GM15510 (cell line): Measurements from ENCODE around the gene HOOK2.

Experiments used
- POLR2A ChIP-seq: IDR thresholded peaks from 3 replicates; pipeline ENCODE4 v1.6.1; 2011; ENCODE audit warnings: borderline replicate concordance; ENCODE audit not compliant: insufficient read length; ENCODE audit errors: extremely low read depth

Gene HOOK2

DNA sequence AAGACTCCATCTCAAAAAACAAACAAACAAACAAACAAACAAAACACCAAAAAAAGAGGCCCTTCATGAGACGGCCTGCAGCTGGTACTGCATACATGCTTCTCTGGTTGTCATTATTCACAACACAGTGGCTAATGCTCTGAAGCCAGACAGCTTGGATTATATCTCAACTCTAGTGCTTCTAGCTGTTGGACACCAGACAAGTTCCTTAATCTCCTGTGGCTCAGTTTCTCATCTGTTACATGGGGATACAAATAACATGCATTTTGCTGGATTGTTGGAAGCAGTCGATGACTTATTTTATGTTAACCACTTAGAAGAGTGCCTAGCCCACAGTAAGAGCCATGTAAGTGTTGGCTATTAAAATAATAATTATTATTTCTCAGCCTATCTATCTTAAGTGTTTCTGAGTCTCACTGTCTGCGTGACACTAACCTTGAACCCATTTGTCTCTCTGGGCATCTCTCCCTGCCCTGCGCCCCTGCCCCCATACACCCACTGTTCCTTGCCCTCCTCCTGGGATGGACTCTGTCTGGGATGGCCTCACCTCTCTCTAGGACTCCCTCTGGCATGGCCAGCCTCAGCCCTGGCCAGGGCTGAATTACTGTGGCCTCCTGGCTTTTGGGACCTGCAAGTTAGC is 12.8 kb upstream of the HOOK2 start:
- TF ChIP-seq POLR2A, result no peak

DNA sequence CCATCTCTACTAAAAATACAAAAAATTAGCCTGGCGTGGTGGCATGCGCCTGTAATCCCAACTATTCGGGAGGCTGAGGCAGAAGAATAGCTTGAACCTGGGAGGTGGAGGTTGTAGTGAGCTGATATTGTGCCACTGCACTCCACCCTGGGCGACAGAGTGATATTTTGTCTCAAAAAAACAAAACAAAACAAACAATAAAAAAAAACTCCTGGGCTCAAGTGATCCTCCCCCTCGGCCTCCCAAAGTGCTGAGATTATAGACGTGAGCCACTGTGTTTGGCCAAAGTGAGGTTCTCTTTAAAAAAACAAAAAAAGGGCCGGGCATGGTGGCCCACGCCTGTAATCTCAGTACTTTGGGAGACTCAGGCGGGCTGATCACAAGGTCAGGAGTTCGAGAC is 12.1 kb upstream of the HOOK2 start:
- TF ChIP-seq POLR2A, result no peak

DNA sequence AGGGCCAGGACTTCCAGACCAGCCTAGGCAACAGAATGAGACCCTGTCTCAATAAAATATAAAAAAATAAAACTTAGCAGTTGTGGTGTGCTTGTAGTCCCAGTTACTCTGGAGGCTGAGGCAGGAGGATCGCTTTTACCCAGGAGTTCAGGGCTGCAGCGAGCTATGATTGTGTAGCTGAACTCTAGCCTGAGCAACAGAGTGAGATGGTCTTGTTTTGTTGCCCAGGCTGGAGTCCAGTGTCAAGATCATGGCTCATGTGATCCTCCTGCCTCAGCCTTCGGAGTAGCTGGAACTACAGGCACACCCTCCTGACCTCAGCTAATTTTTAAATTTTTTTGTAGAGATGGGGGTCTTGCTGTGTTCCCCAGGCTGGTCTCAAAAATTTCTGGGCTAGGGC is 11.6 kb upstream of the HOOK2 start:
- no peak for TF ChIP-seq POLR2A

GRCh38 chr19:12786141-12786870 is 11.0 kb upstream of the HOOK2 start:
- TF ChIP-seq POLR2A, result peak; percentile 7

- peak; percentile 3 for TF ChIP-seq POLR2A
Observed at GRCh38 chr19:12785431-12786031, 10.2 kb upstream of the HOOK2 start.

DNA sequence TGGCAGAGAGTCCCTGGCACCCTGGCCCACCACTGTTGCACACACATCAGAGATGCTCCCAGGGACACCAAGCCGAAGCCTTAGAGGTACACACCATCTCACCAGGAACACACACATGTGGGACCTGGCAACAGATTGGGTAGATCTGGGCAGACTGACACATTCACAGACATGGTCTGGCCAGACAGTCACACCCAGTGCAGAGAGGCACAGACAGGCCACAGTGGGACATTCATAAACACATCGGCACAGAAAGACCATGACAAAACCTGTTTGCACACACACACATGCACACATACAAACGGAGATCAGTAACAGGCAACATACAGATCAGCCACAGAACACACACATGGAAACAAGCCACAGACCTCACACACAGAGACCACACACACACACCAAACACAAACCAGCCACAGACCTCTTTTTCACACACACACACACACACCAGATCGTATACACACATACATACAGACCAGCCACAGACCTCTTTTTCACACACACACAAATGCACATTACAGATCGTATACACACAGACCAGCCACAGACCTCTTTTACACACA is 9.6 kb upstream of the HOOK2 start:
- no peak for TF ChIP-seq POLR2A

- TF ChIP-seq POLR2A, result no peak
Observed at GRCh38 chr19:12784394-12784870, 9.1 kb upstream of the HOOK2 start.

DNA sequence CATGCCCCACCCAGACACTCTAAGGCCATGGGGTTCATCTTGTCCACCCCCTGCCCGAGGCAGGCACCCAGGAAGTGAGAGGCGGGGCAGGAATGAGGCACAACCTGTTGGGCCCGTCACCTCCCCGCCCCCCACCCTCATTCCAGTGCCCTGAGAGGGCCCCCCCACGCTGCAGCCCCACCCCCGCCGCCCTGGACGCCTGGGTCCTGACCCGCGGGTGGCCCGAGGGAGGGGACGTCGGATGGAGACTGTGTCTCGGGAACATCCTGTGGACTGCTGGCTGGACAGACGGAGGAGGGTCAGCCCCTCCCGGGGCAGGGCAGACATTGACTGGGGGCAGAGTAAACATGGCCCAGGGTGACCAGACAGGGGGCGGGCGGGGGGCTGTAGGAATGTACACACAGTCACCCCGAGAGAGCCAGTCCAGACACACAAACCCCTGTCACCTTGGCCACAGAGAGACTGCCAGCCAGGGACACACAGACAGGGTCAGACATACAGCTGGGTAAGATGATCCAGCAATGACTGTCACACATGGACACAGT is 8.6 kb upstream of the HOOK2 start:
- no peak for TF ChIP-seq POLR2A

DNA sequence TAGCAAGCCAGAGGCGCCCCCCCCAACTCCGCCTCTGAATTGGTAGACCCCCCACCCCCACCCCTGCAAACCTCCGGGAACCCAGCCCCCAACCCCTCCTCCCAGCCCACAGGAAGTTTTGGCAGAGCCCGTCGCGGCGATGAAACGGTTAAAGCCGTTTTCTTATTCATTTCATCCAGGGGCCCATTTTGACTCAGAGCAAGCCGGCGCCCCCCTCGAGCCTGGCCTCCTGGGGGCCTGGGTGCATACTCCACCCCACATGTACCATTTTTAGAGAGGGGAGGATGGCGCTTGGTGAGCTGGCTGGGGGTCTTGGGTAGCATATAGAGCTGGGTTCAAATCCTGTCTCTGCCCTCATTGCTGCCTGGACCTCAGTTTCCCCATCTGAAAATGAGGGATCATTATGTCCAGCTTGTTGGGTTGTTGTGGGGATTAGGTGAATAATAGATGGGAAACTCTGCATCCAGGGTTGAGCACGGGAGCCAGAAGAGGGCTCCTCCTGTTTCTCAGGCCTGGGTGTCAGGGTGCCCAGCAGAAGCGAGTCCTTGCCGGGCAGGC is 8.0 kb upstream of the HOOK2 start:
- TF ChIP-seq POLR2A, result no peak

- TF ChIP-seq POLR2A, result peak; percentile 63
Observed at GRCh38 chr19:12782424-12783290, 7.3 kb upstream of the HOOK2 start.

DNA sequence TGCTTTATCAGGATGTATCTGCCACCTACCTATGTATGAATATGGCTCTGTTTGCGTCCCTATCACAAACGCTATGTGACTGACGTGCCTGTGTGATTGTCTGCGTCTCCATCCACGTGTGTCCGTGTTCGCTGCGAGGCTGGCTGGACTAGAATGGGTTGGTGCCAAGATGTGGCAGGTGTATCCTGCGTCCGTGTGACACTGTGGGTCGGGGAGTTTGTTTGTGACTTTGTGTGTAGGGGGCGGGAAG is 6.7 kb upstream of the HOOK2 start:
- TF ChIP-seq POLR2A, result no peak

GRCh38 chr19:12779162-12779993 is 4.0 kb upstream of the HOOK2 start:
- peak; percentile 22 for TF ChIP-seq POLR2A

DNA sequence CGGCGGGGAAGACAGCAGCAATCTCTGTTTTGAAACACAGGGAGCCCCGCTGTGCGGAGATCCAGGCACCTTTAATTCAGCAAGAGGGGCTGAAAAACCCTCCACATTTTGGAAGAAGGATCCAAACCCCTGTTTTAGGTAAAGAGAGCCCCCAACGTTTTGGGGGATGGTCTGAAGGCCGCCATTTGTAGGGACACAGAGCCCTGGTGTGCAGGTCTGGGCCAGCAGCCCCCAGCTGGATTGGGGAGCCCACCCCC is 3.5 kb upstream of the HOOK2 start:
- no peak for TF ChIP-seq POLR2A
